Measurements from ENCODE around the gene GPR35. TPM values are rescaled to one million over a fixed set of nuclear protein-coding genes. Genes with fewer than 3 reads are reported as not detected.

The GPR35 gene
- total and polyA plus RNA-seq, 2 of the 13 experiments (the other 11 are each of a cell fraction or from before 2014, with no cell fraction given) = 27.1 to 44.2 TPM

- TF ChIP-seq ADNP (CRISPR knock-in tag; IDR thresholded peaks at IDR 0.05) (no peak), ZMYM2 (CRISPR knock-in tag; IDR thresholded peaks at IDR 0.05) (no peak), REPIN1 (CRISPR knock-in tag; IDR thresholded peaks at IDR 0.05; ENCODE audit: borderline replicate concordance, low read depth) (peak; percentile 89; the same call in 1 of the 2 replicates), ZNF558 (CRISPR knock-in tag; IDR thresholded peaks at IDR 0.05; ENCODE audit: borderline replicate concordance) (no peak), ZBTB37 (CRISPR knock-in tag; IDR thresholded peaks at IDR 0.05) (no peak), ZNF816 (CRISPR knock-in tag; IDR thresholded peaks at IDR 0.05; ENCODE audit: borderline replicate concordance) (no peak), HNF1A (IDR thresholded peaks at IDR 0.05; ENCODE audit: low read depth) (no peak), HNF1A (CRISPR knock-in tag; IDR thresholded peaks at IDR 0.05; ENCODE audit: borderline replicate concordance) (no peak), YY1 (IDR thresholded peaks at IDR 0.05; ENCODE audit: insufficient read depth, insufficient replicate concordance, low read depth, low read length) (peak; percentile 57), KLF13 (CRISPR knock-in tag; IDR thresholded peaks at IDR 0.05) (no peak), NCOA2 (CRISPR knock-in tag; IDR thresholded peaks at IDR 0.05) (peak; percentile 72; the same call in 1 of the 2 replicates), RERE (CRISPR knock-in tag; IDR thresholded peaks at IDR 0.05; ENCODE audit: low read depth) (no peak), HOXA3 (CRISPR knock-in tag; IDR thresholded peaks at IDR 0.05) (peak; percentile 86), CBX1 (IDR thresholded peaks at IDR 0.05; ENCODE audit: low read depth) (peak; percentile 26), ZNF639 (CRISPR knock-in tag; conservative IDR thresholded peaks at IDR 0.05) (0 out of 2 replicates have a peak, but pooled peaks have one; percentile 24), NFE2 (CRISPR knock-in tag; IDR thresholded peaks at IDR 0.05) (no peak), TGIF2 (CRISPR knock-in tag; IDR thresholded peaks at IDR 0.05) (peak; percentile 72; the same call in 1 of the 2 replicates), SP140L (CRISPR knock-in tag; IDR thresholded peaks at IDR 0.05; ENCODE audit: borderline replicate concordance) (peak; percentile 93; the same call in 1 of the 2 replicates)
Observed at GRCh38 chr2:240604291-240604938, 20.9 kb upstream of the GPR35 start (continued).
